Kidney (tissue), 14 donors: Measurements from ENCODE around the gene TNNC1. TPM values are rescaled to one million over a fixed set of nuclear protein-coding genes. Genes with fewer than 3 reads are reported as not detected.

Source experiments
- DNase-seq, 5 donors: peaks; one replicate each; pipeline ENCODE4 v3.0.0-alpha.2; 2013 to 2020
- FAIRE-seq: peaks from 2 replicates; lab custom pipeline; 2012; peaks lifted over from hg19 to GRCh38; lab: Jason Lieb, UNC
- H3K27ac ChIP-seq, 2 donors: one replicate each; pipeline ENCODE4 v1.7.0; 2013; ENCODE audit warnings: low read depth in 2 of 2, low read length in 2 of 2, inconsistent platforms in 1 of 2
- H3K27me3 ChIP-seq: one replicate; pipeline ENCODE4 v1.7.1; 2013; ENCODE audit warnings: low read length, inconsistent platforms; ENCODE audit not compliant: control insufficient read depth, insufficient read depth
- H3K36me3 ChIP-seq, 3 donors: one replicate each; pipeline versions ENCODE4 v1.7.0 to v1.7.1; 2013; ENCODE audit warnings: low read length in 3 of 3, control low read depth in 1 of 3, inconsistent platforms in 1 of 3; ENCODE audit not compliant: insufficient read depth in 3 of 3, control insufficient read depth in 2 of 3
- H3K4me1 ChIP-seq, 3 donors: one replicate each; pipeline versions ENCODE4 v1.7.0 to v1.7.1; 2013; ENCODE audit warnings: low read length in 3 of 3, inconsistent platforms in 1 of 3, low read depth in 1 of 3; ENCODE audit not compliant: control insufficient read depth in 2 of 3, insufficient read depth in 2 of 3
- H3K4me3 ChIP-seq, 3 donors: one replicate each; pipeline versions ENCODE4 v1.7.0 to v1.8.1; 2013; ENCODE audit warnings: low read length in 3 of 3, control low read depth in 1 of 3, inconsistent platforms in 1 of 3
- H3K9ac ChIP-seq, 3 donors: one replicate each; pipeline versions ENCODE4 v1.7.0 to v1.7.1; 2013; ENCODE audit warnings: low read length in 3 of 3, control low read depth in 1 of 3, inconsistent platforms in 1 of 3
- H3K9me3 ChIP-seq, 3 donors: one replicate each; pipeline versions ENCODE4 v1.7.0 to v1.7.1; 2013; ENCODE audit warnings: low read length in 3 of 3, control low read depth in 1 of 3, inconsistent platforms in 1 of 3; ENCODE audit not compliant: control insufficient read depth in 2 of 3, insufficient read depth in 1 of 3
- intact Hi-C: fragments of 100-400 bp; cut with DNase I; formaldehyde crosslinking; loops from one replicate; pipeline ENCODE4 v1.11.1; 2022
- polyA plus RNA-seq: library from polyadenylated mRNA; stranded (reverse); fragments of 350-450 nt; fragmentation: Illumina TruSeq; extraction: RNeasy Lipid Tissue Mini Kit (QIAGEN cat#74804); gene quantifications from one replicate; pipeline ENCODE4 v1.2.3, GENCODE V29; 2014; ENCODE audit warnings: low read depth, low replicate concordance; ENCODE audit not compliant: insufficient read depth
- total RNA-seq: library from RNA; stranded (reverse); fragmentation: NEBNext Ultra II Directional; extraction: Animal tissue kit (Norgen Biotek cat#: 25700); gene quantifications from one replicate; pipeline ENCODE4 v1.2.1, GENCODE V29; 2021
- TF ChIP-seq, protein P1 (sequence below): IDR thresholded peaks from 3 replicates; pipeline ENCODE4 v1.5.1; 2012; ENCODE audit warnings: mild to moderate bottlenecking, moderate library complexity, borderline replicate concordance; ENCODE audit not compliant: insufficient read depth; ENCODE audit errors: extremely low read depth
- donor health status: control.
- donor health status: control.
- donor health status: control.
- donor health status: control.
- donor health status: control.
- donor health status: DM: yes; HTN: yes; CAD: no.
- donor health status: Normal renal cell carcinoma (clear cell type).

The TNNC1 gene
- total and polyA plus RNA-seq, 2 donors from 2014 or later, result 2.2 to 86.6 TPM

GRCh38 chr3:52429031-52429430, 24.8 kb downstream of the TNNC1 start:
- TF ChIP-seq, protein P1, sequence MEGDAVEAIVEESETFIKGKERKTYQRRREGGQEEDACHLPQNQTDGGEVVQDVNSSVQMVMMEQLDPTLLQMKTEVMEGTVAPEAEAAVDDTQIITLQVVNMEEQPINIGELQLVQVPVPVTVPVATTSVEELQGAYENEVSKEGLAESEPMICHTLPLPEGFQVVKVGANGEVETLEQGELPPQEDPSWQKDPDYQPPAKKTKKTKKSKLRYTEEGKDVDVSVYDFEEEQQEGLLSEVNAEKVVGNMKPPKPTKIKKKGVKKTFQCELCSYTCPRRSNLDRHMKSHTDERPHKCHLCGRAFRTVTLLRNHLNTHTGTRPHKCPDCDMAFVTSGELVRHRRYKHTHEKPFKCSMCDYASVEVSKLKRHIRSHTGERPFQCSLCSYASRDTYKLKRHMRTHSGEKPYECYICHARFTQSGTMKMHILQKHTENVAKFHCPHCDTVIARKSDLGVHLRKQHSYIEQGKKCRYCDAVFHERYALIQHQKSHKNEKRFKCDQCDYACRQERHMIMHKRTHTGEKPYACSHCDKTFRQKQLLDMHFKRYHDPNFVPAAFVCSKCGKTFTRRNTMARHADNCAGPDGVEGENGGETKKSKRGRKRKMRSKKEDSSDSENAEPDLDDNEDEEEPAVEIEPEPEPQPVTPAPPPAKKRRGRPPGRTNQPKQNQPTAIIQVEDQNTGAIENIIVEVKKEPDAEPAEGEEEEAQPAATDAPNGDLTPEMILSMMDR, result no peak
- H3K4me3 ChIP-seq, result peak overlapping the region in 1 of 3 donors; percentile 1
- DNase-seq (peak in 2 of 5 donors; percentile 46 to 49), FAIRE-seq (no peak)
- H3K4me1 ChIP-seq, result peaks cover 0 to 15% (median 12%) of the 10 kb centered on the region in 3 donors
- no peak overlapping the region for H3K9ac ChIP-seq
- peak overlapping the region in 1 of 2 donors; percentile 73 for H3K27ac ChIP-seq
- no peaks in the 10 kb centered on the region for H3K27me3 ChIP-seq
- intact Hi-C loops, result no loop called here
- no peaks in the 10 kb centered on the region for H3K36me3 ChIP-seq
- no peaks in the 10 kb centered on the region for H3K9me3 ChIP-seq

- TF ChIP-seq, protein P1, result peak; percentile 73
Observed at GRCh38 chr3:52428151-52429005, 25.5 kb downstream of the TNNC1 start.

DNA sequence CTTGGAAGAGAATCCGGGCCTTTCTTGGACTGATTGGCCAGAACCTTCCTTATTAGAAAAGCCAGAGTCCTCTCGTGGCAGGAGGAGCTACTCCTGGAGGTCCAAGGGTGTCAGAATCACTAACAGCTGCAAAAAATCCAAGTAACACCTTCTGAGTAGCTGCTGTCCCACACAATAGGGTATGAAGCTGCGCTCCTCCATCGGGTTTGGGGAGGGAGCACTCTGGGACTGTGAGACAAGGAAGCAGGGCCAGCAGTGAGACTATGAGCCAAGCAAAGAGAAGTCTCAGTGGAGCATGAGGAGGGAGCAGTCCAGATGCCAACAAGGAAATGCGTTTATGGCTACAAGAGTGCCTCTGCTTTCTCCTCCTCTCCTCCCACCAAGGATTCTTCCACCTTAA, 30.7 kb downstream of the TNNC1 start:
- intact Hi-C loops, result no loop called here
- no peaks in the 10 kb centered on the region for H3K9me3 ChIP-seq
- H3K36me3 ChIP-seq, result peaks cover 0 to 3% (median 0%) of the 10 kb centered on the region in 3 donors
- no peak overlapping the region for H3K4me3 ChIP-seq
- H3K27ac ChIP-seq, result no peak overlapping the region
- DNase-seq (no peak), FAIRE-seq (no peak)
- H3K4me1 ChIP-seq, result no peaks in the 10 kb centered on the region
- TF ChIP-seq, protein P1, result no peak
- no peak overlapping the region for H3K9ac ChIP-seq
- H3K27me3 ChIP-seq, result no peaks in the 10 kb centered on the region

More at GRCh38 chr3:52428151-52429005, 25.5 kb downstream of the TNNC1 start:
- Histone ChIP-seq H3K9me3 (no peaks in the 10 kb centered on the region), H3K27me3 (no peaks in the 10 kb centered on the region), H3K4me3 (peak overlapping the region in 1 of 3 donors; percentile 1), H3K4me1 (peaks cover 0 to 15% (median 9%) of the 10 kb centered on the region in 3 donors), H3K9ac (no peak overlapping the region), H3K27ac (no peak overlapping the region), H3K36me3 (no peaks in the 10 kb centered on the region)
- intact Hi-C loops, result no loop called here
- DNase-seq (peak; percentile 37 to 89 (median 56)), FAIRE-seq (peak; percentile 90)
